ENCODE measurements around the gene MAMDC2.

DNA sequence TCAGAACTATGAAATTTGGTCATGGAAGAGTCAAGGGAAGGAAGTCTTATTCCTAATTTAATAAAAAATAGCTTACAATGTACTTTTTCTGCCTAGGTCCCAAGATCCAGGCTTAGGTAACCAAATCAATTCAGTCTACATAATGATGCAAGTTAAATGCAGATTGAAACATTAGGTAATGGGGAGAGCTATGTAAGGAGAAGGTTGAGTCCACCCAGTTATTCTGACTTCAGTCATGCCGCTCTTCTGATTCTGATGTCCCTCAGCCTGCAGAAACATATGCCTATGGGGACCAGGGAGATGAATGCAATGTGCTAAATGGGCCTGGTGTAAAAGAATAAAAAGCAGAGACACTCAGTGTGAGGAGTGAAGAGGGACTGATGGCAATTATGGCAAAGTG lies 63.9 kb downstream of the MAMDC2 start:
- TF ChIP-seq POU5F1 (IDR thresholded peaks at IDR 0.05; ENCODE audit: low read depth, low read length) (no peak), SRF (IDR thresholded peaks at IDR 0.05; ENCODE audit: low read depth, low read length) (no peak), POLR2AphosphoS5 (IDR thresholded peaks at IDR 0.05; ENCODE audit: low read depth, low read length) (no peak), POLR2A (IDR thresholded peaks at IDR 0.05; ENCODE audit: control extremely low read depth in 1 of 2, low read depth in 2 of 2, low read length in 2 of 2) (no peak), EP300 (IDR thresholded peaks at IDR 0.05; ENCODE audit: borderline replicate concordance in 1 of 2, low read depth in 2 of 2, low read length in 2 of 2) (no peak), EZH2 (IDR thresholded peaks at IDR 0.05; ENCODE audit: low read depth, low read length, severe bottlenecking) (no peak)
- TF ChIP-seq, protein P1, sequence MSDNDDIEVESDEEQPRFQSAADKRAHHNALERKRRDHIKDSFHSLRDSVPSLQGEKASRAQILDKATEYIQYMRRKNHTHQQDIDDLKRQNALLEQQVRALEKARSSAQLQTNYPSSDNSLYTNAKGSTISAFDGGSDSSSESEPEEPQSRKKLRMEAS (IDR thresholded peaks at IDR 0.05) = no peak
- TF ChIP-seq, protein P2, sequence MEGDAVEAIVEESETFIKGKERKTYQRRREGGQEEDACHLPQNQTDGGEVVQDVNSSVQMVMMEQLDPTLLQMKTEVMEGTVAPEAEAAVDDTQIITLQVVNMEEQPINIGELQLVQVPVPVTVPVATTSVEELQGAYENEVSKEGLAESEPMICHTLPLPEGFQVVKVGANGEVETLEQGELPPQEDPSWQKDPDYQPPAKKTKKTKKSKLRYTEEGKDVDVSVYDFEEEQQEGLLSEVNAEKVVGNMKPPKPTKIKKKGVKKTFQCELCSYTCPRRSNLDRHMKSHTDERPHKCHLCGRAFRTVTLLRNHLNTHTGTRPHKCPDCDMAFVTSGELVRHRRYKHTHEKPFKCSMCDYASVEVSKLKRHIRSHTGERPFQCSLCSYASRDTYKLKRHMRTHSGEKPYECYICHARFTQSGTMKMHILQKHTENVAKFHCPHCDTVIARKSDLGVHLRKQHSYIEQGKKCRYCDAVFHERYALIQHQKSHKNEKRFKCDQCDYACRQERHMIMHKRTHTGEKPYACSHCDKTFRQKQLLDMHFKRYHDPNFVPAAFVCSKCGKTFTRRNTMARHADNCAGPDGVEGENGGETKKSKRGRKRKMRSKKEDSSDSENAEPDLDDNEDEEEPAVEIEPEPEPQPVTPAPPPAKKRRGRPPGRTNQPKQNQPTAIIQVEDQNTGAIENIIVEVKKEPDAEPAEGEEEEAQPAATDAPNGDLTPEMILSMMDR (IDR thresholded peaks at IDR 0.05; ENCODE audit: control extremely low read depth in 1 of 3, insufficient read depth in 1 of 3, low read depth in 1 of 3, low read length in 3 of 3) = no peak

Data from H1 (cell line).